PFSK-1 (cell line): ENCODE results near the gene ACOXL.

Source experiments
- FOXP2 ChIP-seq: optimal IDR thresholded peaks from 2 replicates; pipeline ENCODE3; 2011; ENCODE audit warnings: borderline replicate concordance, control low read depth, inconsistent platforms; ENCODE audit not compliant: insufficient read depth; ENCODE audit errors: extremely low read length, extremely low read depth
- POLR2AphosphoS5 ChIP-seq: IDR thresholded peaks from 2 replicates; pipeline ENCODE4 v1.6.1; 2012; ENCODE audit warnings: low read depth, mild to moderate bottlenecking, control low read depth, low read length, moderate library complexity
- REST ChIP-seq, 2 experiments: IDR thresholded peaks; 2 replicates each; pipeline versions ENCODE4 v1.6.1 to v1.8.0; 2011 to 2012; ENCODE audit warnings: low read depth in 2 of 2, low read length in 2 of 2, control low read depth in 1 of 2, inconsistent platforms in 1 of 2, mild to moderate bottlenecking in 1 of 2, moderate library complexity in 1 of 2; ENCODE audit not compliant: insufficient read depth in 1 of 2
- SIN3A ChIP-seq: IDR thresholded peaks from 2 replicates; pipeline ENCODE4 v1.6.1; 2012; ENCODE audit warnings: mild to moderate bottlenecking, low read length, moderate library complexity, borderline replicate concordance; ENCODE audit not compliant: insufficient read depth
- TAF1 ChIP-seq: IDR thresholded peaks from 2 replicates; pipeline ENCODE4 v1.6.1; 2012; ENCODE audit warnings: low read length, control low read depth, borderline replicate concordance; ENCODE audit not compliant: insufficient read depth

The ACOXL gene

GRCh38 chr2:110886826-110887573 lies 154.6 kb downstream of the ACOXL start:
- no peak for TF ChIP-seq SIN3A
- no peak for TF ChIP-seq REST (IDR thresholded peaks at IDR 0.05; ENCODE audit: insufficient read depth in 1 of 2, low read depth in 2 of 2, low read length in 2 of 2)
- no peak for TF ChIP-seq POLR2AphosphoS5
- no peak for TF ChIP-seq TAF1
- TF ChIP-seq FOXP2 = no peak

- TF ChIP-seq TAF1 = no peak
Observed at GRCh38 chr2:110888411-110888810, 156.0 kb downstream of the ACOXL start.

- TF ChIP-seq TAF1 (no peak), SIN3A (no peak), REST (IDR thresholded peaks at IDR 0.05; ENCODE audit: insufficient read depth in 1 of 2, low read depth in 2 of 2, low read length in 2 of 2) (no peak), POLR2AphosphoS5 (no peak), FOXP2 (no peak)
Observed at GRCh38 chr2:110891626-110892025, 159.3 kb downstream of the ACOXL start.

- TF ChIP-seq SIN3A (no peak), FOXP2 (no peak), REST (IDR thresholded peaks at IDR 0.05; ENCODE audit: insufficient read depth in 1 of 2, low read depth in 2 of 2, low read length in 2 of 2) (no peak), POLR2AphosphoS5 (no peak)
Observed at GRCh38 chr2:110896226-110896625, 163.9 kb downstream of the ACOXL start.

- TF ChIP-seq FOXP2 (no peak), REST (IDR thresholded peaks at IDR 0.05; ENCODE audit: insufficient read depth in 1 of 2, low read depth in 2 of 2, low read length in 2 of 2) (no peak), TAF1 (no peak), POLR2AphosphoS5 (no peak), SIN3A (no peak)
Observed at GRCh38 chr2:110897966-110898365, 165.6 kb downstream of the ACOXL start.
